ENCODE measurements around the gene ACAT2.

ACAT2 gene

DNA sequence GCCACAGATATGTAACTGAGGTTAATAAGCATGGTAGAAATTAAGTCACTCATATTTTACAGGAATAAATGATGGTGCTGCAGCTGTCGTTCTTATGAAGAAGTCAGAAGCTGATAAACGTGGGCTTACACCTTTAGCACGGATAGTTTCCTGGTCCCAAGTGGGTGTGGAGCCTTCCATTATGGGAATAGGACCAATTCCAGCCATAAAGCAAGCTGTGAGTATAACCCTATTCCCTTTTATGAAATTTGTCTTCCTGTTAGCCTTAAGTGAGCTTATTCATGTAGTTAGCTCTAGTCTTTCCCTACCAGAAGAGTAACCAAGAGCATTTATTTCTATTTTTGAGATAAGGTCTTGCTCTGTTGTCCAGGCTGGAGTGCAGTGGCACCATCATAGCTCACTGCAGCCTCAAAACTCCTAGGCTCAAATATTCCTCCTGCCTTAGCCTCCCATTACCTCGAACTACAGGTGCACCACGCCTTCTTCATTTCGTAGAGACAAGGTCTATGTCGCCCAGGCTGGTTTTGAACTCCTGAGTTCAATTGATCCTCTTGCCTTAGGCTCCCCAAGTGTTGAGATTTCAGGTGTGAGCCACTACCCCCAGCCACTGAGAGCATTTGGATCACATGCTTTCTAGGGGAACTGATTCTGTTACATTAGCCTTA is 15.5 kb downstream of the ACAT2 start:
- H3K4me3 ChIP-seq (replicated peaks in 1 of 2; ENCODE audit: low read depth in 2 of 2, low read length in 2 of 2), result no peak overlapping the region
- no peak for DNase-seq (ENCODE audit: low read depth in 2 of 2)
- TF ChIP-seq, protein P1, sequence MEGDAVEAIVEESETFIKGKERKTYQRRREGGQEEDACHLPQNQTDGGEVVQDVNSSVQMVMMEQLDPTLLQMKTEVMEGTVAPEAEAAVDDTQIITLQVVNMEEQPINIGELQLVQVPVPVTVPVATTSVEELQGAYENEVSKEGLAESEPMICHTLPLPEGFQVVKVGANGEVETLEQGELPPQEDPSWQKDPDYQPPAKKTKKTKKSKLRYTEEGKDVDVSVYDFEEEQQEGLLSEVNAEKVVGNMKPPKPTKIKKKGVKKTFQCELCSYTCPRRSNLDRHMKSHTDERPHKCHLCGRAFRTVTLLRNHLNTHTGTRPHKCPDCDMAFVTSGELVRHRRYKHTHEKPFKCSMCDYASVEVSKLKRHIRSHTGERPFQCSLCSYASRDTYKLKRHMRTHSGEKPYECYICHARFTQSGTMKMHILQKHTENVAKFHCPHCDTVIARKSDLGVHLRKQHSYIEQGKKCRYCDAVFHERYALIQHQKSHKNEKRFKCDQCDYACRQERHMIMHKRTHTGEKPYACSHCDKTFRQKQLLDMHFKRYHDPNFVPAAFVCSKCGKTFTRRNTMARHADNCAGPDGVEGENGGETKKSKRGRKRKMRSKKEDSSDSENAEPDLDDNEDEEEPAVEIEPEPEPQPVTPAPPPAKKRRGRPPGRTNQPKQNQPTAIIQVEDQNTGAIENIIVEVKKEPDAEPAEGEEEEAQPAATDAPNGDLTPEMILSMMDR (IDR thresholded peaks at IDR 0.05; ENCODE audit: low read depth, low read length), result no peak

DNA sequence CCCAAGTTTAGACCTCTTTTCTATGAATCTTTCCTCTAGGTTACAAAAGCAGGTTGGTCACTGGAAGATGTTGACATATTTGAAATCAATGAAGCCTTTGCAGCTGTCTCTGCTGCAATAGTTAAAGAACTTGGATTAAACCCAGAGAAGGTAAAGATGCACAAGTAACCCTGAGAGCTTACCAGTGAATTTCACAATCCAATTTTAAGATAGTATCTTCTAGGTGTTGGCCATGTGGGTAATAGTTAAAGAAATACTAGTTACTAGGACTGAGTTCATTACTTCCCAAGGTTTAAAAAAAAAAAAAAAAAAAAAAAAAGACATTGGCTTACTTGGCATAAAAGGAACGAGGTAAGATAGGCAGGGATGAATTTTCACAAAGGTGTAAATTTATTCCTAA is 16.3 kb downstream of the ACAT2 start:
- TF ChIP-seq, protein P1 (IDR thresholded peaks at IDR 0.05; ENCODE audit: low read depth, low read length), result no peak
- no peak for DNase-seq (ENCODE audit: low read depth in 2 of 2)
- no peak overlapping the region for H3K4me3 ChIP-seq (replicated peaks in 1 of 2; ENCODE audit: low read depth in 2 of 2, low read length in 2 of 2)

DNA sequence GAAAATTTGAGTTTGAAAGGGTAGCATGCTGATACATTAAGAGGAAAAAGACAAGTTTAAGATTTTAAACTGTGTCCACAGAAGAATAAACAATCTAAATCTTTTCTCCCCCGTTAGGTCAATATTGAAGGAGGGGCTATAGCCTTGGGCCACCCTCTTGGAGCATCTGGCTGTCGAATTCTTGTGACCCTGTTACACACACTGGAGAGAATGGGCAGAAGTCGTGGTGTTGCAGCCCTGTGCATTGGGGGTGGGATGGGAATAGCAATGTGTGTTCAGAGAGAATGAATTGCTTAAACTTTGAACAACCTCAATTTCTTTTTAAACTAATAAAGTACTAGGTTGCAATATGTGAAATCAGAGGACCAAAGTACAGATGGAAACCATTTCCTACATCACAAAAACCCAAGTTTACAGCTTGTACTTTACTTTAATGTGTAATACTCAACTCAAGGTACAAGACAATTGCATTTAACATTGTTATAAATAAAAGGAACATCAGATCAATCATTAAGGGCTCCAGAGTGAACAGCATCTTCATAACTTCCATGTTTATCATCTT is 16.8 kb downstream of the ACAT2 start:
- H3K4me3 ChIP-seq (replicated peaks in 1 of 2; ENCODE audit: low read depth in 2 of 2, low read length in 2 of 2), result no peak overlapping the region
- TF ChIP-seq, protein P1 (IDR thresholded peaks at IDR 0.05; ENCODE audit: low read depth, low read length), result no peak
- DNase-seq (ENCODE audit: low read depth in 2 of 2), result no peak

DNA sequence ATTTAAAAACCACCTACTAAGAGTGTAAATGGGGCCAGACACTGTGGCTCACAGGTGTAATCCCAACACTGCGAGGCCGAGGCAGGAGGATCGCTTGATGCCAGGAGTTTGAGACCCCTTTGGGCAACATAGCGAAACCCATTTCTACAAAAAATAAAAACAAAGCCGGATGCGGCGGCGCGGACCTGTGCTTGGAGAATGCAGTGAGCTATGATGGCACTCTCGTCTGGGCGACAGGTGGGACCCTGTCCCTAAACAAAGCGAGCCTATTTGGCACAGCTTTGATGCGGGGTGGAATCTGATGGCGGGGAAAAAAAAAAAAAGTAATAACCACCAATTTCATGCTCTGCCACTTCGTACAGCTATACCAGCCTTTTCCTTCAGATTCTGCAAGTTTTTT is 26.4 kb downstream of the ACAT2 start:
- peak overlapping the region; percentile 97 to 99 for H3K4me3 ChIP-seq (replicated peaks in 1 of 2; ENCODE audit: low read depth in 2 of 2, low read length in 2 of 2)
- TF ChIP-seq, protein P1 (IDR thresholded peaks at IDR 0.05; ENCODE audit: low read depth, low read length), result no peak
- no peak for DNase-seq (ENCODE audit: low read depth in 2 of 2)

DNA sequence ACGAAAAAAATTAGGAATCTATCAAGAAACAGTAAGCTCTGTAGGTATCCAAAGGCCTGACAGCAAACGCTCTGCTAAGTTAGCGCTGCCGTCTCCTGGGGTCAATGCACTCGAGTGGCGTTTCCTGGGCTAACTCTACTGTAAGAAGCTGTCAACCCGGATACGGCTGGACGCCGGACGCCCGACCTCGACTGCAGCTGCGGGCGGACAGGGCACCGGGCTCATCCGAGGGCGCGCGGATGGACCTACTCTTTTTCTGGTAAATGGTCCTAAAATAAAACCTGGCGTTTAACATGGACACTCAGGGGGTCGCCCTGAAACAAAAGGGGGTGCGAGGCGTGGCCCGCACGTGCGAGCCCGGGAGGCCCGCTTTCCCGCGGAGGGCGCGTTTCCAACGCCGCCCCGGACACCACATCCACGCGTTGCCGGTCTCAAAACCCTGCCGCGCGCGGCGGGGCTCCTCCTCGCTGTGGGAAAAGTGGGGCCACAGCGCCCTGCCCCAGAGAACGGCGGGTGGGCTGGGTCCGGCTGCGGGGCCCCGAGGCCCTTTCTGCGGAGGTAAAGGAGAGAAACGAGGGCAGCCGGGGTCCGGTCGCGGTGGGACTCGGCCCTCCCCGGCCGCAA is 27.0 kb downstream of the ACAT2 start:
- TF ChIP-seq, protein P1 (IDR thresholded peaks at IDR 0.05; ENCODE audit: low read depth, low read length), result no peak
- DNase-seq (ENCODE audit: low read depth in 2 of 2), result peak; percentile 48 to 50
- peak overlapping the region; percentile 97 to 99 for H3K4me3 ChIP-seq (replicated peaks in 1 of 2; ENCODE audit: low read depth in 2 of 2, low read length in 2 of 2)

DNA sequence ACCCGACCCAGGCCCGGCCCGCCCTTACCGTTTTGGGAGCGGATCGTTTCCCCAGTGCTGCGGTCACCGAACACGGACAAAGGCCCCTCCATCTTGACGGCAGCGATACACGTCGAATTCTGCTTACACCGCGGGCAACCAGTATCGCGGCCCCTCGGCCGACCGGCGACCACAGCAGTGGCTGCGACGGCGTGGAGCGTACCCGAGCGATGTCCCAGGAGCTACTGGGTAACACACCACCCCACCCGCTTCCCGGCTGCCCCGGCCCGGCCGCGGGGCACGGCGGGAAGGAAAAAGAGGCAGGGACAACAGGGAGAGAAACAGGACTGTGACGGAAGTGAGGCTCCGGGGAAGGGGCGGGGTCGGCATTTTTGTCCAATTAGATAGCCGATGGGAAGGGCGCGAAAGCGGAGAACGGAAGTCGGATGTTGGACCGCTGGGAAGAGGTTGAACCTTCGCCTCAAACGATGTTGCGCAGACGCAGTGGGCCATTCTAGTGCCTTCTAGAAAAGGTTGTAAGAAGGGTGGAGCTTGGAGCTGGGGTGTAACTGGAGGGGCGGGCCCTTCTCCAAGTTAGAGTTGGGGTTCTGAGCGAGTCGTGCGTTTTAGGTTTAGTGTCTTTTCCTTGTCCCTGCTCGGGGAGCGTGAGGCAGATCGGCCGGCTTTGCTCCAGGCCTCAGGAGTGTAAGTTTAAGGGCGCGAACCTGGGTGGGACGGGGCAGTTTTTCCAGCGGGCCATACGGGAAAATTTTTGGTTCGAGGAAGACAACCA is 27.7 kb downstream of the ACAT2 start, which contains the start of gene TCP1:
Gene TCP1 (minus strand): TSS at position 226 of the 772 bp plus-strand sequence. CDS start 134 bp downstream, at position 92.
- TF ChIP-seq, protein P1 (IDR thresholded peaks at IDR 0.05; ENCODE audit: low read depth, low read length), result no peak
- H3K4me3 ChIP-seq (replicated peaks in 1 of 2; ENCODE audit: low read depth in 2 of 2, low read length in 2 of 2), result peak within 1 kb of the TSS; percentile 97 to 99
- DNase-seq (ENCODE audit: low read depth in 2 of 2), result peak; percentile 100

Data from cardiac fibroblast (primary cell).